ENCODE measurements around the gene AGBL4.

AGBL4 gene

DNA sequence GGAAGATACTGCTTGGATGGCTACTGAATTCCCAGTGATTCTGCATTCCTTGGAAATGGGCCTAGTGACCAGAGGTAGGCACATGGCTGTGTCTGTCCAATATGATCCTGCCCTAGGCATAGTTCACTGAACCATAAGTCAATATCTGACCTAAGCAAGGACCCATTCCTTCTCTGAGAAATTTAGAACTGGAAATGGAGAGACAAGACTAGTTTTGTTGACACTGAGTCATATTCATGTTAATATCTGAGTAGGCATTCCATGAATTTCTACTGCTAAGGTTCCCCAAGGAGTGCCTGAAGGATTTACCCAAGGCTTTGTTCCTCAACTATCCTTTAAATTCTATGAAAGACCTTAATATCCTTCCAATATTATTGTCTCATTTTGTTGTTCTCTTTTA lies 917.3 kb downstream of the AGBL4 start:
- no peak for TF ChIP-seq CTCF (IDR thresholded peaks at IDR 0.05; ENCODE audit: low read depth, low read length)

GRCh38 chr1:49104575-49104974 lies 919.2 kb downstream of the AGBL4 start:
- Histone ChIP-seq H3K36me3 (no peaks in the 10 kb centered on the region), H3K27ac (no peak overlapping the region), H3K27me3 (ENCODE audit: insufficient read depth, low read depth, severe bottlenecking) (no peaks in the 10 kb centered on the region), H3K9me3 (ENCODE audit: severe bottlenecking) (no peaks in the 10 kb centered on the region), H3K4me3 (ENCODE audit: low read depth, low read length) (no peak overlapping the region)
- TF ChIP-seq CTCF (IDR thresholded peaks at IDR 0.05; ENCODE audit: low read depth, low read length), result no peak
- DNase-seq, result no peak

More for the DNA sequence above, 917.3 kb downstream of the AGBL4 start:
- no peak overlapping the region for H3K27ac ChIP-seq
- H3K36me3 ChIP-seq, result no peaks in the 10 kb centered on the region
- H3K4me3 ChIP-seq (ENCODE audit: low read depth, low read length), result no peak overlapping the region
- H3K9me3 ChIP-seq (ENCODE audit: severe bottlenecking), result no peaks in the 10 kb centered on the region
- H3K27me3 ChIP-seq (ENCODE audit: insufficient read depth, low read depth, severe bottlenecking), result no peaks in the 10 kb centered on the region
- DNase-seq, result no peak

DNA sequence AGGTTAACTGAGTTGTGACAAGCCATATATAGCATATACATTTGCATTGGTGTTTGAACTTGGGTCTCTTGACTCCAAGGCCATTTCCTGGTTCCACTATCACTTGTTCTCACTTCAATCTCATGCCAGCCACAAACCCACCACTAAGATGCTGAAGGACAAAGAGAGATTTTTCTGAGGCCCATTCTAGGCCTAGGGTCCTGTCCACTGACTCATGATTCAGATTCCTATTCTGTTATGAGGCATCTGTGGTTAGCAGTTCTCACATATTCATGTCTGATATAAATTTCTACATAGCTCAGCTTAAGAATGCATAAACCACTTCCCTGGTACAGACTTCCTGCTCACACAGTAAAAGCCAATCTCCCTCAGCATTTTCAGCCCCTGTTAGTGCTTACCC lies 921.0 kb downstream of the AGBL4 start:
- H3K27me3 ChIP-seq (ENCODE audit: insufficient read depth, low read depth, severe bottlenecking), result no peaks in the 10 kb centered on the region
- no peak overlapping the region for H3K27ac ChIP-seq
- TF ChIP-seq CTCF (IDR thresholded peaks at IDR 0.05; ENCODE audit: low read depth, low read length), result no peak

DNA sequence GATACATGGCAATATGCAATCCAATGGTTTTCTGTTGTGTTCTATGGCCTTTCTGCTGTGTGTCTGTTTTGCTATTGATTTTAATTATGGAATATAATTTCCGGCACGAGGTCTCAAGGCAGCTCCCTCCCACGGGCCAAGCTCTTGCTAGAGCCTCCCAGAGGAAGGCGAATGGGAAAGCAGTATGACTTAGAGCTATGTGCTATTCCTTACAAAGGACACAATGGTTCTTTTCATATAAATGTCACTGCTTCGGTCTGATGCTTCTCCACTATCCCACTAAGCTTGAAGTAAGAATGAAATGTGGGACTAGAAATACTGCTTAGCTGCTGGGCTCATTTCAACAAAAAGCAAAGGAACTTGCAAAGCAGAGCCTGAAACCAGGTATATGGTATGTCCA lies 924.9 kb downstream of the AGBL4 start:
- no peaks in the 10 kb centered on the region for H3K27me3 ChIP-seq (ENCODE audit: insufficient read depth, low read depth, severe bottlenecking)
- no peaks in the 10 kb centered on the region for H3K36me3 ChIP-seq
- no peaks in the 10 kb centered on the region for H3K9me3 ChIP-seq (ENCODE audit: severe bottlenecking)
- TF ChIP-seq CTCF (IDR thresholded peaks at IDR 0.05; ENCODE audit: low read depth, low read length), result no peak
- H3K4me3 ChIP-seq (ENCODE audit: low read depth, low read length), result no peak overlapping the region
- H3K27ac ChIP-seq, result no peak overlapping the region
- no peak for DNase-seq

More for the DNA sequence above, 921.0 kb downstream of the AGBL4 start:
- no peak overlapping the region for H3K4me3 ChIP-seq (ENCODE audit: low read depth, low read length)
- H3K9me3 ChIP-seq (ENCODE audit: severe bottlenecking), result no peaks in the 10 kb centered on the region
- no peak for DNase-seq
- no peaks in the 10 kb centered on the region for H3K36me3 ChIP-seq

GRCh38 chr1:49086327-49086726 lies 937.4 kb downstream of the AGBL4 start:
- TF ChIP-seq CTCF (IDR thresholded peaks at IDR 0.05; ENCODE audit: low read depth, low read length), result no peak
- no peak for DNase-seq
- H3K4me3 ChIP-seq (ENCODE audit: low read depth, low read length), result no peak overlapping the region
- H3K36me3 ChIP-seq, result no peaks in the 10 kb centered on the region
- no peaks in the 10 kb centered on the region for H3K27me3 ChIP-seq (ENCODE audit: insufficient read depth, low read depth, severe bottlenecking)
- no peaks in the 10 kb centered on the region for H3K9me3 ChIP-seq (ENCODE audit: severe bottlenecking)
- no peak overlapping the region for H3K27ac ChIP-seq

DNA sequence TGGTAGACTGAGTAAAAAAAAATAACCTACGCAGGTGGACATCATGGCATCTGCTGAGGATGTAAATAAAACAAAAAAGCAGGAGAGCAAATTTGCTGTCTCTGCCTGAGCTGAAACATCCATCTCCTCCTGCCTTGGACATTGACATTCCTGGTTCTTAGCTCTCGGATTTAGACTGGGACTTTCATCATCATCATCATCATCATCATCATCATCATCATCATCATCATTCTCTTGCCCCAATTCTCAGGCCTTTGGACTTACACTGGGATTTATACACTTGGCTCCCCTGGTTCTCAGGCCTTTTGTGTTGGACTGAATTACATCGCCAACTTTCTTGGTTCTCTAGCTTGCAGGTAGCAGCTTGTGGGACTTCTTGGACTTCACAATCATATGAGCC lies 938.7 kb downstream of the AGBL4 start:
- DNase-seq, result no peak
- Histone ChIP-seq H3K27me3 (ENCODE audit: insufficient read depth, low read depth, severe bottlenecking) (no peaks in the 10 kb centered on the region), H3K27ac (no peak overlapping the region), H3K9me3 (ENCODE audit: severe bottlenecking) (no peaks in the 10 kb centered on the region), H3K36me3 (no peaks in the 10 kb centered on the region), H3K4me3 (ENCODE audit: low read depth, low read length) (no peak overlapping the region)
- TF ChIP-seq CTCF (IDR thresholded peaks at IDR 0.05; ENCODE audit: low read depth, low read length), result no peak
